Breast epithelium (tissue), 3 donors: ENCODE measurements around the gene COG8.

ENCODE experiments used
- CTCF ChIP-seq, 3 donors: fragments of 450-650 bp; IDR thresholded peaks; one replicate each; pipeline ENCODE4 v1.5.1; 2016 to 2017; ENCODE audit warnings: antibody characterized with exemption in 3 of 3, mild to moderate bottlenecking in 3 of 3, moderate library complexity in 3 of 3
- POLR2A ChIP-seq: fragments of 450-650 bp; IDR thresholded peaks from one replicate; pipeline ENCODE4 v1.6.1; 2016; ENCODE audit warnings: antibody characterized with exemption, mild to moderate bottlenecking, moderate library complexity
- POLR2AphosphoS5 ChIP-seq, 3 donors: sonication (generic); formaldehyde crosslinking; IDR thresholded peaks; one replicate each; pipeline ENCODE4 v1.6.1; 2017; ENCODE audit warnings: antibody characterized with exemption in 3 of 3

DNA sequence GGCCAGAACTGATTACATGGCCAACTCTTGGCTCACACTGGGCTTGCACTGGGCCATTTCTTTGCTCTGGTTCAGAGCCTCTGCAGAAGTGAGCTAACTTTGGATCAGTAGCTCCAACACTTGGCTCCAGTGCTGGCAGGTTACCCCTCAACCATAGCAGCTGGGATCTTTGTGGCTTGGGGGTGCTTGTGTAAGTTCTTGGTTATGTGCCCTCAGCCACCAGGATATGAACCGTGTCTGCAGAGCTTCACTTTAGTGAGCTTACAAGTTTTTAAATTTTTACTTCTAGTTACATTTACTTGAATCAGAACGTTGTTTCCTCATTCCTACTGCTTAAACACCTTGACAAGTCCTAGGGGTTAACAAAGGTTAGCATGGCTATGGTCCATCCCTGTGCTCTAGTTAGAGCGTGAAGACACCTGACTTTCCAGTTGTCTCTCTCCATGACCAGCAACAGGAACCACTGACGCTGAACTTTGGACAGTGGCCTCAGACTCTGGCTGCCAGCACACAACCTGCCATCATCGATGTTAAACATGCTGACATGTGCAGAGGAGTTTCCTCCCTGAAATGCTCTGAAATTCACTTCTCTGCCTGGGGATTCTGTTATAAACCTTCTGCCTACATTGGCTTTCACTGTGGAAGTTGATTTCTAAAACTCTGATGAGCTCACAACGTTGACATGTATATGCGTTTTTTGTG lies 13.0 kb downstream of the COG8 start:
- TF ChIP-seq POLR2AphosphoS5 (IDR thresholded peaks at IDR 0.05) (no peak), CTCF (IDR thresholded peaks at IDR 0.05) (no peak), POLR2A (no peak)
